CD4-positive, alpha-beta T cell treated with Interleukin-15 for 4 hours (primary cell): Measurements from ENCODE around the gene PGAP6.
"Not testable (repeated sequence)": the region's sequence is repeated elsewhere in the genome, so short reads cannot be mapped to it uniquely, and the experiment has no call there.

ENCODE experiments used
- DNase-seq: peaks from one replicate; pipeline ENCODE4 v3.0.0-alpha.2; 2020; ENCODE audit warnings: low spot score

The PGAP6 gene

GRCh38 chr16:364595-365491 is 16.9 kb downstream of the PGAP6 start:
- no peak for DNase-seq

GRCh38 chr16:363766-364490 is 17.9 kb downstream of the PGAP6 start:
- DNase-seq: no peak

- DNase-seq: no peak
Observed at GRCh38 chr16:363110-363765, 18.5 kb downstream of the PGAP6 start.

DNA sequence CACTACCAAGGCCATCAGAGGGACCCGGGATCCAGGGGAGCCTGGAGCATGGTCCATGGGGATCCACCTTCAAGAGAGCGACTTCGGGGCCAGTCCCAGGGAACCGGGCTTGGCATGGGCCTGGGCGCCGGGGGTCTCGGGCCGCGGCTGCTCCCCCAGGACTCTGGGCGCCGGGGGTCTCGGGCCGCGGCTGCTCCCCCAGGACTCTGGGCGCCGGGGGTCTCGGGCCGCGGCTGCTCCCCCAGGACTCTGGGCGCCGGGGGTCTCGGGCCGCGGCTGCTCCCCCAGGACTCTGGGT is 19.1 kb downstream of the PGAP6 start:
- not testable (repeated sequence) for DNase-seq

- DNase-seq: peak; percentile 72
Observed at GRCh38 chr16:361872-362701, 19.7 kb downstream of the PGAP6 start.

DNA sequence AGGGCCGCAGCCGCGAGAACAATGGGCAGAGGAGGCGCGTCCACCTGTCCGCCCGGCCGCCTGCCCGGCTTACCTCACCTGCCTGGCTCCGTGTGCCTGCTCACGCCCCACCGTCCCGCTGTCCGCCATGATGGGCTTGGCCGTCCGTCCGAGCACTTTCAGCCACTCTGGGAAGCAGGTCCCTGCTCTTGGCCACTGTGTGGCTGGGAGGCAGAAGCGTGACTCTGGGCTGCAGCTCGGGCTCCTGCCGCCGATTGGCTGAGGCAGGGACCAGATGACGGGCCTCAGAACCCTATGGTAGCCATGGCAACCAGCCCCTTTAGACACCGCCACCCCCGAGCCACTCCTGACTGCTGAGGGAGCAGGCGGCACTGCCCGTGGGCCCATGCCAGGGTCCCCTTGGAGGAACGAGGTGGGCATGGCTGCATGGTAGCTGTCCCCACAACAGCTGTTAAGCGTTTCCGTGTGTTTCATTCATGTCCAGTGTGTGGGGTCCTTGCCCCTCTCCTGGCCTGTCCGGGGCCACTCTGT is 20.4 kb downstream of the PGAP6 start:
- no peak for DNase-seq

GRCh38 chr16:360698-361336 is 21.0 kb downstream of the PGAP6 start:
- no peak for DNase-seq

DNA sequence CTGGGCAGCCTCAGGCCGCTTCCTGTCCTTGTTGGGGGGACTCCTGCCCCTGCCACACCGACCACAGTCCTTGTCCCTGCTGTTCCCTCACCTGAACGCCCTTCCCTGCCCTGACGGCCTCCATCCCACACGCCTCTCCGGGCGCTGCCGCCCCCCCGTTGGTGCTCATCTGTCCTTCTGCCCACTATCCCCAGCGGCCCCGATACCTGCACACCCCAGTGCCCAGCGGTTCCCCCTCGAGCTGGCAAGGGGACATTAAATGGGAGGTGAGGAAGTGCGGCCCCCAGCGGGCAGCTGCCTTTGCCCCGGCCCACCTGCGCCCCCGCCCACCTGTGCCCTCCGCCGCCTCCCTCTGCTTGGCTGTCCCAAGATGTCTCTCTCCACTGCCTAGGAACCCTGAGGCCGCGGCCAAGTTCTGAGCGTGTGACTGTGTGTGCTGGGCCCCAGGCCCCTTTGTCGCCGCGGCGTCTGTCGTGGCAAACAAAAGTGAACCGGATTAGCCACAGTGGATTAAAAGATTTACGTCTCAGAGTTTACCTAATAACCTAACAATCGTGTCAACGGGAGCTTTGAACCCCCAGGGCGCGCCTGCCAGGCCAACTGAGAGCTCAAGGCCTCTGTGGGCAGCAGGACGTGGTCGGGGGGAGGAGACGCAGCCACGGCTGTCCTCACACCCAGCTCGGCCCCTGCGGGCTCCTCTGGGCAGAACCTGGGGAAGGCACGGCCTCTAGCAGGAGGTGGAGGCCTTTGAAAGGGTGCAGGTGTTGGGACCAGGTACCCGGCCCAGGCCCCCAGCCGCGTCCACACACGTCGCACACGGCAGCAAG is 21.7 kb downstream of the PGAP6 start:
- no peak for DNase-seq

- no peak for DNase-seq
Observed at GRCh38 chr16:359067-359763, 22.6 kb downstream of the PGAP6 start.

- no peak for DNase-seq
Observed at GRCh38 chr16:356741-357140, 25.0 kb downstream of the PGAP6 start.

- DNase-seq: peak; percentile 58
Observed at GRCh38 chr16:354971-355461, 26.8 kb downstream of the PGAP6 start.

GRCh38 chr16:354291-354881 is 27.4 kb downstream of the PGAP6 start:
- no peak for DNase-seq

- DNase-seq: no peak
Observed at GRCh38 chr16:353404-354290, 28.1 kb downstream of the PGAP6 start.

- peak; percentile 100 for DNase-seq
Observed at GRCh38 chr16:352547-353403, 29.0 kb downstream of the PGAP6 start, which contains the start of gene AXIN1. AXIN1 (minus strand) TSS chr16:352723; CDS start chr16:347025, 5,698 bp downstream.

DNA sequence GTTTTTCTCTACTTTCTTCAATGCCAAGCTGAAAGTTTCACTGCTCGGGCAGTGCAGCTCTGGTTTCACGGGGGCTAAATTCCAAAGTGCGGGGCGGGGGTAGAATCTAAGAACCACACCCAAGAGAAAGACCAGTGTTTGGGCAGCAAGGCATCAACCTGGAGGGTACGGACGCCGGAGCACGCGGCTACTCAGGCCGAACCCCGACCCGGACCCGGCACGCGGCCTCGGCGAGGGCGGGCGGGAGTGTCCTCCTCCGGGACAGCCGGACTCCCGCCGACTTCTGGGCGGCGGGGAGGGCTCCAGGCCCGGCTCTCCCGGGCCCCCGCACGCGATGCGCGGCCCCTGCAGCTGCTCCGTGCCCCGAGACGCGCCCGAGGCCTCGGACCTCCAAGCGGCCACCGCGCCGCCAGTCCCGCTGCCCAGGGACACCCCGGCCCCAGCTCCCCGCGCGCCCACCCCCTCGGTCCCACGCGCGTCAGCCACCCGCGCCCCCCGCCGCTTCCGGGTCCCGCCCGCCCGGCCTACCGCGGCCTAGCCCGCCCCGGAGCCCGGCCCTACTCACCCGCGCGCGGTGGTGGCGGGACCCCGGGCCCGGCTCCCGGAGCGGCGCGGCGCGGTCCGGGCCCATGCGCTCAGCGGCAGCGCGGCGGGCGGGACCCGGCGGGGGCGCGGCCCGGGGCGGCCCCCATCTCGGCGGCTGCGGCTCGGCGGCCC is 29.8 kb downstream of the PGAP6 start:
- peak; percentile 8 for DNase-seq

- DNase-seq: no peak
Observed at GRCh38 chr16:350203-350602, 31.6 kb downstream of the PGAP6 start.
